ENCODE results near the gene COLGALT1. TPM values are rescaled to one million over a fixed set of nuclear protein-coding genes. Genes with fewer than 3 reads are reported as not detected.
"Not testable (repeated sequence)": the region's sequence is repeated elsewhere in the genome, so short reads cannot be mapped to it uniquely, and the experiment has no call there.

COLGALT1 gene
- total RNA-seq, 1 experiment from 2014 or later: 86.0 TPM

- H3K4me2 ChIP-seq (ENCODE audit: low read length): no peak overlapping the region
- no peak overlapping the region for H2AFZ ChIP-seq (ENCODE audit: low read depth, low read length, poor library complexity, severe bottlenecking)
- RAD21 ChIA-PET (ENCODE audit: low non-redundant PET in 1 of 2, low total read pairs in 2 of 2, uncharacterized antibody in 2 of 2, unreplicated experiment in 2 of 2): no interaction called here
- DNase-seq (ENCODE audit: low read depth, low spot score) (no peak), ATAC-seq (no peak)
- H3K79me2 ChIP-seq (ENCODE audit: insufficient read depth, low read length): no peaks in the 10 kb centered on the region; the same call in 1 of the 2 replicates
- no peaks in the 10 kb centered on the region for H3K27me3 ChIP-seq (ENCODE audit: insufficient read depth, low read length)
- POLR2A ChIA-PET: no interaction called here
- no peaks in the 10 kb centered on the region for H3K9me2 ChIP-seq (ENCODE audit: insufficient read depth)
- H3K4me3 ChIP-seq (replicated peaks in 1 of 2; ENCODE audit: low read depth in 1 of 2, low read length in 2 of 2): no peak overlapping the region
- TF ChIP-seq POLR2A (IDR thresholded peaks at IDR 0.05; ENCODE audit: borderline replicate concordance, extremely low read depth, insufficient read depth, insufficient read length): no peak
- no peak for TF ChIP-seq ZBTB33 (IDR thresholded peaks at IDR 0.05; ENCODE audit: extremely low read depth, insufficient replicate concordance, low read length)
- TF ChIP-seq CEBPB (IDR thresholded peaks at IDR 0.05; ENCODE audit: low read depth): no peak
- H3K27ac ChIP-seq (ENCODE audit: low read depth, low read length): no peak overlapping the region
- no peaks in the 10 kb centered on the region for H3K9me3 ChIP-seq (ENCODE audit: control insufficient read depth in 1 of 2, insufficient read depth in 1 of 2, low read depth in 1 of 2, low read length in 2 of 2)
- peaks cover 19 to 26% of the 10 kb centered on the region in 2 experiments; a peak in 3 of 4 replicates for H3K36me3 ChIP-seq (ENCODE audit: control insufficient read depth in 1 of 2, insufficient read depth in 2 of 2, low read length in 2 of 2)
- BruUV-seq (replicated peaks): no TSS peak
- intact Hi-C loops (cut with micrococcal nuclease): no loop called here
- CTCF ChIA-PET: no interaction called here
- peaks cover 4% of the 10 kb centered on the region; the same call in 1 of the 2 replicates for H4K20me1 ChIP-seq (ENCODE audit: insufficient read depth)
- H3K4me1 ChIP-seq (ENCODE audit: control insufficient read depth in 1 of 2, insufficient read depth in 2 of 2, low read length in 2 of 2): peaks cover 10 to 14% of the 10 kb centered on the region in 2 experiments; a peak in 3 of 4 replicates
- H3K9ac ChIP-seq (ENCODE audit: low read length): no peak overlapping the region
Measured at GRCh38 chr19:17584132-17584531, 28.7 kb downstream of the COLGALT1 start.

- BruUV-seq (replicated peaks); POLR2A ChIA-PET; H3K9me3 ChIP-seq (ENCODE audit: control insufficient read depth in 1 of 2, insufficient read depth in 1 of 2, low read depth in 1 of 2, low read length in 2 of 2): not testable (repeated sequence)
Measured at GRCh38 chr19:17585395-17585794, 29.9 kb downstream of the COLGALT1 start.

More at GRCh38 chr19:17585395-17585794, 29.9 kb downstream of the COLGALT1 start:
- H3K4me2 ChIP-seq (ENCODE audit: low read length); H3K79me2 ChIP-seq (ENCODE audit: insufficient read depth, low read length); H3K4me1 ChIP-seq (ENCODE audit: control insufficient read depth in 1 of 2, insufficient read depth in 2 of 2, low read length in 2 of 2); H3K27ac ChIP-seq (ENCODE audit: low read depth, low read length); ATAC-seq; H3K9ac ChIP-seq (ENCODE audit: low read length); H4K20me1 ChIP-seq (ENCODE audit: insufficient read depth); CTCF ChIA-PET; intact Hi-C loops (cut with micrococcal nuclease); H3K9me2 ChIP-seq (ENCODE audit: insufficient read depth); DNase-seq (ENCODE audit: low read depth, low spot score); H2AFZ ChIP-seq (ENCODE audit: low read depth, low read length, poor library complexity, severe bottlenecking); RAD21 ChIA-PET (ENCODE audit: low non-redundant PET in 1 of 2, low total read pairs in 2 of 2, uncharacterized antibody in 2 of 2, unreplicated experiment in 2 of 2); H3K27me3 ChIP-seq (ENCODE audit: insufficient read depth, low read length); H3K4me3 ChIP-seq (replicated peaks in 1 of 2; ENCODE audit: low read depth in 1 of 2, low read length in 2 of 2): not testable (repeated sequence)
- H3K36me3 ChIP-seq (ENCODE audit: control insufficient read depth in 1 of 2, insufficient read depth in 2 of 2, low read length in 2 of 2): peaks cover 18 to 24% of the 10 kb centered on the region in 2 experiments; a peak in 3 of 4 replicates

Measured in HCT116 (cell line).